HG03064 (cell line): ENCODE results near the gene SCG2.

Experiments used
- ATAC-seq: cut with Tn5 transposase; IDR thresholded peaks from one replicate; pipeline ENCODE4 v1.9.1; 2021; ENCODE audit warnings: low read depth; ENCODE audit not compliant: unreplicated experiment

Gene SCG2, protein sequence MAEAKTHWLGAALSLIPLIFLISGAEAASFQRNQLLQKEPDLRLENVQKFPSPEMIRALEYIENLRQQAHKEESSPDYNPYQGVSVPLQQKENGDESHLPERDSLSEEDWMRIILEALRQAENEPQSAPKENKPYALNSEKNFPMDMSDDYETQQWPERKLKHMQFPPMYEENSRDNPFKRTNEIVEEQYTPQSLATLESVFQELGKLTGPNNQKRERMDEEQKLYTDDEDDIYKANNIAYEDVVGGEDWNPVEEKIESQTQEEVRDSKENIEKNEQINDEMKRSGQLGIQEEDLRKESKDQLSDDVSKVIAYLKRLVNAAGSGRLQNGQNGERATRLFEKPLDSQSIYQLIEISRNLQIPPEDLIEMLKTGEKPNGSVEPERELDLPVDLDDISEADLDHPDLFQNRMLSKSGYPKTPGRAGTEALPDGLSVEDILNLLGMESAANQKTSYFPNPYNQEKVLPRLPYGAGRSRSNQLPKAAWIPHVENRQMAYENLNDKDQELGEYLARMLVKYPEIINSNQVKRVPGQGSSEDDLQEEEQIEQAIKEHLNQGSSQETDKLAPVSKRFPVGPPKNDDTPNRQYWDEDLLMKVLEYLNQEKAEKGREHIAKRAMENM

DNA sequence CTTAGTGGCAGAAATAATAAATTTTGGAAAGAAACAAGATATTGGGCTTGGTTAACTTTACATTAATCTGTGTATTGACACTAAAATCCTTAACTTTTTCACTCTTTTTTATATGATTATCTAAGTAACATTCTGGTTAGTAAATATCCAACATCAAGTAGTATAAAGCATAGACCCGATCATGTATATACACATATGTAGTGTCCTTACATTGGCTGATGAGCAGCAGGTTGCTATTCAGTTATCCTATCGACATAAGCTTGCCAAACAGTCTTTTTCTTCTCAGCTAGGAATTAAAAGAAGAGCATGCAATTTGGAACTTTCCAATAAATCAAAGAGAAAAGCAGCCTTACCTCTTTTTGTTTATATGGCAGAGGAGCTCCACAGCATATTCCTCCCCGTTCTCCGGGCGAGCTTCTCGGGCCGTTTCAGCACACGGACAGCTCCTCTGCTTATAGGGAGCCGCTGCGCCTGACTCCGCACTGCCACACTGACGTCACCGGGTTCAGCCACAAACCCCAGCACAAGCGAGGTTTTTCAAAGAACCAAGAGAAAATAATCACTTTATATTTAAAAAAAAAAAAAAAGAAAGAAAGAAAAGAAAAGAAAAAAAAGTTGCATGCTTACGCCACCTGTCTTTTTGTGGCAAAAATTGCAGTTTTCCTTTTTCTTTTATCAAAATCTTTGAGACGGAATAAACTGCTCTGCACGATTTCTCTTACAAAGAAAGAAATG, at the start of gene SCG2:
SCG2 (minus strand) TSS at position 430 of the 735 bp plus-strand sequence. CDS start 3,079 bp downstream, outside the sequence.
- ATAC-seq: peak; percentile 63

DNA sequence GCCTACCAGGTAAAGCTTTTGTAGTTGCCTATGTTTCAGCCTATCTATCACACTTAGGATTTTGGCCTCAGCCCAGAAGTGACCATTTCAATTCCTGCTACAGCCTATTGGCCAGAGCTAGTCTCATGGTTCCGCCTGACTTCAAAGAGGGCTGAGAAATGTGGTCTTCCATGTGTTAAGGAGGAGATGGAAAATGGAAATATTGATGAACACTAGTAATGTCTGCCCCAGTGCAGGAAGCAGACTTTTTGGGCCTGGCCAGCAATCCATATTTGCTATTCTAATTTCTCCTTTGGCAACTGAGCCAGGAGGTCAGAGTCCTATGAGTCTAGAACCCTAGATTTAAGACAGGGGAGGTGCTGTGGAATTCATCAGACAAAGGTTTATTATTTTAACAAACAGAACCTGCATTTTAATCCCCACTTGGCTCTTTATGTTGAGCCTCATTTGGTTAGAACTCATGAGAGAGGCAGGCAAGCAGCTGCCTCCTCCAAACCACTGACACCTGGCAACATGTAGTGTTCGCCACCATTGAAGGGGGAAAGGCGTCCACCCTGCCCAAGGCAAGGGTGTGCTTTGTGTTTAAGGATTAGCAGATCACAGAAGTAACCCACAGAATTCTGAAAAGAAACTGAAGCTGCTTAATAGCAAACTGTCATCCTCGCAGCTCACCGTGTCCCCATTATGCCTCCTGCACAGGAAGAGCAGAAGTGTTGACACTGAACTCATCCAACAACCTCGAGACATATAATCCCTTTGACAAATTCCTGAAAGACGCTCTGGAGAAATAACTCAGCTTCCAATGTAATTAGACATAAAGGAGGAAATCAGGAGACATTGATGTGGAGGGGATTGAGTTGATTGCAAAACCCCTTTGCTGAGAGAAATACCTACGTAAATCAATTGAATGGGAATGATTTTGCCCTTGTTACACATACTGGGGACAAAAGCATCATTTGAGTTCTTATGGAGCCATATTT, 47.7 kb upstream of the SCG2 start:
- ATAC-seq: no peak

DNA sequence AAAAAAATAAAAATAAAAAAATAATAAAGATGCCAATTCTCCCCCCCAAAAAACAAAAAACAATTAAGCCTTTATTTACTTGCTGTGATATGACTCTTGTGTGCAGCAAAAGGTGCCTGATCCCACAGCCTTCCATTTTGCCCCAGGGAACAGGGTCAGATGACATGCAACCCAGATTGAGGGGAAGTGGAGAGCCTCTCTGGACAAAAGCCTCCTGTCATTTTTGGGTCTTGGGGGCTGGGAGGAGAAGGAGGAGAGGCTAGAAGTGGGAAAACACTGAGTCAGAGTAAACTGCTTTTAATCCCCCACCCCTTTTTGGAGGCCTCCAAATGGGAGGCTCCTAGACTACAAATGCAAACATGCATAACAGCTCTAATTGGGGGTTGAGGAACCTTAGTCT, 46.6 kb upstream of the SCG2 start:
- ATAC-seq: no peak

DNA sequence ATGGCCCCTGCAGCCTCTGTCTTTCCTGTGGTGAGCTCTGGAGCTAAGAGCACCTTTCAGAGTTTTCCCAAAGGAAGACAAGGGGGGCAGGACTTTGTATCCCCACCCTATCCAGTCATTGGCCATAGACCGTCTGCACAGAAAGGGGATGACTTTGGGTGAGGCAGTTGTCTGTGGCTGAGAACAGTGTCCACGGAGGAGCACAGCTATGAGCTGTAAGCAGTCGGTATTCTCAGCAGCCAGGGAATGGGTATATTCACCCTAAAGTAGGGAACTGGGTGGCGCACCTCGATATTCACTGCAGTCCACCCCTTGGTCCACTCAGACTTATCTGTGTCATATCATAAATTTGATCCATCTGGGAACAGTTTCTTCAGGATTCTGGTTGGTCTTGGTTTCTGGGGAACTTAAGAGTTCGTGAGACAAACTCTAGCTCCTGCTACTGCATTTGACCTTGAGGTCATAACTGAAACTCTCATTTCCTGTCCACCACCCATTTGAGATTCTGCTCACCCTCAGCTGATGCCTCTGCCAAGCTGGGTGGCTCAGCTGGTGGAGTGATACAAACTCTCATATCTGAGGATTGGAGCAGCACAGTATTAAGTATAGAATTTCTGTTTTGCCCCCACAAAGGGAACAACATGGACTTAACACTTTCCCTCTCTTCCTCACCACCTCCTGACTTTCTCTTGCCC, 45.2 kb upstream of the SCG2 start:
- ATAC-seq: peak; percentile 95

DNA sequence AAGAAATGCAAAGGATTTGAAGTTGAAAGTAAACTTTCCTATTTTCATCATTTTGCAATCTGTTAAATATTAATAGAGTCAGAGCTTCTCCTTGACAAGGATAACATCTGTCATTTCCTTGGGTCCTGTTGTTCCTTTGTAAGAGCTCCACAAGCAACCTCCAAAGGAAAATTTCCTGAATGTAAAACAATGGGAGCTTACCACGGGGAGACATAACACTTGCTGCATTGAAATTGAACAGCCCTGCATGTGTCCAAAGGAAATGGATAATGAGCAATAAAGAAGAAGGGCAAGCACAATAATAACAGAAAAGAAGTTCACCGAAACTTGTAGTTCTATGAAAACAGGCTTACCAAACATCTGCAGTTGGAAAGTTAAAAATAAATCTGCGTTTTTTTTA, 42.0 kb upstream of the SCG2 start:
- no peak for ATAC-seq

DNA sequence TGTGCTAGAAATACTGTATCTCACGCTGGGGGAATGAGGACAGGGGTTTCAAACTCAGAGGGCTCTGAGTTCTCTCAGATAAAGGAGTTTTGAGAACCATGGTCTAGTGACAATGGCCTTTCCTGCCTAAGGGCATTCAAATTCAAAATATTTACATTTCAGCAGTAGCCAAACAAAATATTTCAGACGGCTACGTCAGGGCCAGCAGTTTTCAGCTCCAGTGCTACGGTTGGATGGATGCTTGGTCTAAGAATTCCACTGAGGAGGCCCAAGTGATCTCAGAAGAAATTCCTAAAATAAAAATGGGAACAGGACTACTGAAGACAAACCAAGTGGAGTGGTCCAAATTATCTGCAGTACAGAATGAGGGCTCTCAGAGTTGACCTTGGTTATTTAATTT, 41.1 kb upstream of the SCG2 start:
- ATAC-seq: no peak

DNA sequence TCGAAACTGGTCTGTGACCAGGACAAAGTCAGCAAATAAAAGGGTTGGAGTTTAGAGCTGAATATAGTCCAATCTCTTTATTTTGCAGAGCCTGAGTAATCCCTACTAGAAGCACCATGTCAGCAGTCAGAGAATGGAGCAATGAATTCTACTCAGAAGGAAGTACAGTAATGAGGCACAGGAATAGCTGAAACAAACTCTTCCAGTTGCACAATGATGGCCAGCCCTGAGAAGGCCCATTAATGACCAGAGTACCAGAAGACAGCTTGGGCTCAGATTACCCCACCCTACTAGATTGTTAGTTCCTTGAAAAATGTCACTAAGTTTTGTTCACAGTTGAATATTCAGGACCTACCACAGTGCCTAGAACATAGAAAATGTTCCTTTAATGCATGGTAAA, 40.3 kb upstream of the SCG2 start:
- no peak for ATAC-seq

DNA sequence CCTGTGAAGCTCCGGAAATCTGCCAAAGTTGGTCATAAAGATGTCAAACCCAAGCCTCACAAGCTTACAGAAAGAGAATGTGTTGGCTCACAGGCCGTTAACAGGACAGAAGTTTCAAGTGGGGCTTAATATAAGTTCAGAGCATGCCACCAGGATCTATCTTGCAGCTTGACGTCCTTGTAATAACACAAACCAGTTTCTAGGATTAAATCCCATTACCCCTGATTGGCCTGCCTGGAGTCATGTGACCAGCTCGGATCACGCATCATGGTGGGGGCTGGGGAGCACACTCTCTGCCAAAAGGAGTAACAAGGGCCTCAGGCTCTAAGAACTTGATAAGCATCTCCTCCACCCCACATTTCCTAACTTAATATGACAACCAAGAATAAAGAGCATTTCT, 38.9 kb upstream of the SCG2 start:
- ATAC-seq: no peak

DNA sequence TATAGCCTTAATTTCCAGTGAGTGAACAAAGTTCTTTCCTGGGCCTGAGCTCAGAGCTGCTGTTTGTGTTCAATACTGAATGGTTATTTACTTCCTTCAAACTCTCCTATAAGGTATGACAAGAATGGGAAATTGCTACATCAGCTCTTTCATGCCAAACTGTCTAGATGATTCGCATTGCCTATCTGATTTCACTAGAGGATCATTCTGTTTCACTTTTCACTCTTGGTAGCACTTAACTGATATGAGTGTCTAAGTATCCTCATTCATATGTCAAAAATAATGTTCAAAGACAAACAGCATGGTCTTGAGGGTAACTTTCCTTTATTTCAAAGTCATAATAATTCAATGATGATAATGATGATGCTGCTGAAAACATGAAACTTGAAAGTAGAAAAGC, 32.9 kb upstream of the SCG2 start:
- ATAC-seq: no peak

DNA sequence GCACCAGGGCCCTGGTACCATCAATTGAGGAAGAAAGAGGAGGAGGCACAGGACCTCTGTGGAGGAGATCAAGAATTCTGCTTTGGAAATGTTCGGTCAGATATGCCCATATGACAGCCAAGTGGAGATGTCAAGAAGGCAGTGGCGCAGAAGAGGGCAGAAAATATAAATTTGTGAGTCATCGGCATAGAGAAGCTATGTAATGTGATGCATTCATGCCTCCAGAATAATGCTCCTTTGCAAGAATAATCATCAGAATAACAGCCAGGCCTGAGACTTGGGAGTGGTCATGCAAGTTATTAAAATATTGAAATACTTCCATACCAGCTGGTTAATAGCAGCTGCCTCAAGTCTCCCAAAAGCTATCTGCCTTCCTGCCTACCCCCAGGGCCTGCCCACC, 32.1 kb upstream of the SCG2 start:
- no peak for ATAC-seq

DNA sequence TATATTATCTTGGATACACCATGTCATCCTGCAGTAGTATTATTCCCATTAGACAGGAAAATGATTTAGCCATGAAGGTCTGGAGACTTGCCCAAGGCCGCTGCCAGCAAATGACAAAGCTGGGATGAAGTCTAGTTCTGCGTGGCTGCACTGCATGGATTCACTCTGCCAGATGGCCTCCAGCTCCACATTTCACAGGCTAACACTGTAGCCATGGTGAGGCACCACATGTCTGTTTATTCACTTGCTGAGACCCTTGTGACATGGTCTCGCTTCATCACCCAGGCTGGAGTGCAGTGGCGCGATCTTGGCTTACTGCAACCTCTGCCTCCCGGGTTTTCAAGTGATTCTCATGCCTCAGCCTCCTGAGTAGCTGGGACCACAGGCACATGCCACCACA, 31.5 kb upstream of the SCG2 start:
- ATAC-seq: no peak

DNA sequence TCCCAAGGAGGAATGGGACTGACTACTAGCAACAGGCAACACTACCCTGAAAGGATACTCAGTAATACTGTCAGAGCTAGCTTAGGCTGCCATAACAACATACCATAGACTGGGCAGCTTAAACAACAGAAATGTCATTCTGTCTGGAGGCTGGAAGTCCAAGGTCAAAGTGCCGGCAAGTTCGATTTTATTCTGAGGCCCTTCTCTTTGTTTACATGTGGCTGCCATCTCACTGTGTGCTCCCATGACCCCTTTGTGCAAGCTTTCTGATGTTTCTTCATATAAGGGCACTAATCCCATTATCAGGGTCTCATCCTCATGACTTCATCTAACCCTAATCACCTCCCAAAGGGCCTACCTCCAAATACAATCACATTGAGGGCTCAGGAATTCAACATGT, 30.7 kb upstream of the SCG2 start:
- ATAC-seq: no peak

DNA sequence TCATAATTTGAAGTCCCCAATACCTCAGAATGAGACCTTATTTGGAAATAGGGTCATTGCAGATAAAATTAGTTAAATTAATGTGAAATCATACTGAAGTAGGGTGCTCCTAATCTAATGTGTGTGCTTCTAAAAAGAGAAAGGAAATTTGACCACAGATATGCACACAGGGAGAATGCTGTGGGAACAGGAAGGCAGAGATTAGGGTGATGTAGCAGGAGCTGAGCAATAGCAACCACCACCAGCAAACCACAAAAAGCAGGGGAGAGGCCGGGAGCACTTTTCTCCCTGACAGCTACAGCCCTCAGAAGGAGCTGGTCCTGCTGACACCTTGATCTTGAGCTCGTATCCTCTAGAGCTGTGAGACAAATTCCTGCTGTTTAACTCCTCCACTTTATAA, 24.6 kb upstream of the SCG2 start:
- ATAC-seq: no peak

DNA sequence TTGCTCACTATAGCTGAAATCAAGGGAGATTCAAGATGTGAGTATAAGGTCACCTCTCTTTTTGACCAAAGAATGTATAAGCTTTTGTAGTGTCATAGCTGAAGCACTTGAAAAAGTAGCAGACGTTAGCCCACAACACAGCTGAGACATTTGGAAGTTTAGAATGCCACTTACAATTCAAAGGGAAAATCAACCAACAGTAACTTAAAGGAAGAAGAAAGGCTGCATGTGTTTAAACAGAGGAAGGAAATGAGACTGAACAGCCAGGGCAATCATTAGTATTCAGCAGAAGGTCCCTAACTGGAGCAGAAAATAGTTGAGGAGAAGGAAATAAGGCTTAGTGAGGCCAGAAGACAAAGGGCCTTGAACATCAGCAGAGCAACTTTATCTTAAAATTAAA, 23.5 kb upstream of the SCG2 start:
- ATAC-seq: no peak

DNA sequence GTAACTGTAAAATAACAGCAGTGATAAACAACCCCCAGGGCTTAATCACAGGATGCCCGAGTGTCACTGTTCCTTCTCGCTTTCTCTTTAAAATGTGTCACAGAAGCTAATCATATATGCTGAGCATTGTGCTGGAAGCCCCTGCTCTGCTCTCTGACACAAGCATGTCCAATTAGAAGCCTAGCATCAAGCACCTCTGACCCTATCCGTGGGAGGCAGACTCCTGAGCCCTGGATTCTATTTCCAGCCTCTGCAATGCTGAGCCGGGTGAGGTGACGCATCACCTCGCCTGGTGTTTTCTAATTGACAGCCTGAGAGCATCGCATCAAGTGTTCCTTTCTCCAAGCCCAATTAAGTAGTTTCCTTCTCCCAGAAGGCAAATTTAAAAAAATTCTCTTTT, 19.7 kb upstream of the SCG2 start:
- no peak for ATAC-seq

DNA sequence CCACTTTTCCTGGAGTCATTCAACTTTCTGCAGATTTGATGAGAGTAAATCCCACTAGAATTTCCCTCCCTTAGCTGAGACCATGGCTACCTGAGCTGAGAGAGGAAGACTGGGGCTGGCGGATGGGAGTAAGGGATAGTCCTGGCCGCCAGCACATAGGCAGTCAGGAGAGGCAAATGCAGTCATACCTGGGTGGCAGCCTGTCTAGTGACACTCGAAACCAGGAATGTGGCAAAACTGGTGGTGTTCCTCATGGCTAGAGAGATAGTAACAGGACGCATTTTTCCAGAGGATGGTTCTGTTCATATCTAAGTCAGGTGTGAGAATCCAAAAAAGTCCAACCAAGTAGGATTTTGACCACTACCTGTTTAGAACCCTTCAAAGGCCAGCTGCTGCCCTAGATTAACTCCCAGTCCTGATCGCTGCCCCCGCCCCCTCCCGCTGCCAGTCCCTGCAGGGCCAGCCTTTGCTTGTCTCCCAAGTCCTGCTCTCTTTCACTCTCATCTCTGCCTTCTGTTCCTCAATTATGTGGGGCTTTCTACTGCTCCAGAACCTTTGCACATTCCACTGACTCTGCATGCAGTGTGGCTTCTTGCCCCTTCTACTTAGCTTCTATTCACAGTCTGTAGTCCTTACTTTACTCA, 17.4 kb upstream of the SCG2 start:
- ATAC-seq: no peak

DNA sequence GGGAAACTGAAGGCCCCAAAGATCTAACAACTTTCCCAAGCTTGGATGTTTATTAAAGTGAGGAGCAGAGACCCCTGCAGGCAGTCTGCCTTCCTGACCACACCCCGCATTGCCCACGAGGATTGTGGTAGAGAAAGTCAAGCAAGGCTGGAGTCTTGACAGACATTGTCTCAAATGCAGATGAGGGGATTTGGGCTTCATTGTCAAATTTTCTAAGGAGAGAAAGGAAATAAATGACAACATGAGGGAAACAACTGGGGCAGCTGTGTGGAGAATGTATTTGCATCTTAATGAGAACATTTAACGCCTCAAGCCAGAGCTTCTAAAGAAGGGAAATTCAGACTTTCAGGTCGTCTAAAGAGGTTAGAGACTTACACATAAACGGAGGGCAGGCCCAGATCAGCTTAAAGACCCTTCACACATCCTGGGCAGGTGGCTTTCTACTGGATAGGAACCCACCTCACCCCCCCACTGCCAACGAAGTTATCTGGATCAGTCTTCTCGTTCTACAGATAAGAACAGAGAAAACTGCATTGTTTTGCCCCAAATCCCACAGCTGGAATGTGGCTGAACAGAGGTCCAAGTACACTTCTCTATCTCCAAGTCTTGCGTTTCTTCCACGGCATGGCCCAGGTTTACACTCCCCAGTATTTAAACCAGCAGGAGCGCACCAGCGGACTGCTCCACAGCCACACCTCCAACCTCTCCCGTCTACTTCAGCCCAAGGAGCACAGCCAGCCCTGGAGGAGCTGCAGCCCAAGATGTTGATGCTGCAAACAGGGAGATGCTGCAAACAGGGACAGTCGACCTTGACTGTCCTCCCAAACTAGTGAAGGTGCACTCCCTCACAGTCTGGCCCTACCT, 16.2 kb upstream of the SCG2 start:
- no peak for ATAC-seq

DNA sequence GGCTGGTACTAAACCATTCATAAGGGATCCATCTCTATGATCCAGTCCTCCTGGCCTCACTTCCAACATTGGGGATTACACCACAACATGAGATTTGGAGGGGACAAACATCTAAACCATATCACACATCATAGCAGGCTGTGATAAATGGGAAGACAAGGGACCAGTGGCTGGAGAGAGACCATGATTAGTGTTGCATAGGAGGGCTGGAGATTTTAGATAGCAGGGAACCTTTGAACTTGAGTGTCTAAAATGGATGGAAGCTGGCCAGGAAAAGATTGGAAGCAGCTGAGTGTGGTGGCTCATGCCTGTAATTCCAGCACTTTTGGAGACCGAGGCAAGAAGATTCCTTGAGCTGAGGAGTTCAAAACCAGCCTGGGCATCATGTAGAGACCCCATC, 12.4 kb upstream of the SCG2 start:
- ATAC-seq: no peak
